ENCODE data around the gene AKAP13. TPM values are rescaled to one million over a fixed set of nuclear protein-coding genes. Genes with fewer than 3 reads are reported as not detected.

AKAP13 gene
- total RNA-seq, 1 donor from 2014 or later = 284 TPM

DNA sequence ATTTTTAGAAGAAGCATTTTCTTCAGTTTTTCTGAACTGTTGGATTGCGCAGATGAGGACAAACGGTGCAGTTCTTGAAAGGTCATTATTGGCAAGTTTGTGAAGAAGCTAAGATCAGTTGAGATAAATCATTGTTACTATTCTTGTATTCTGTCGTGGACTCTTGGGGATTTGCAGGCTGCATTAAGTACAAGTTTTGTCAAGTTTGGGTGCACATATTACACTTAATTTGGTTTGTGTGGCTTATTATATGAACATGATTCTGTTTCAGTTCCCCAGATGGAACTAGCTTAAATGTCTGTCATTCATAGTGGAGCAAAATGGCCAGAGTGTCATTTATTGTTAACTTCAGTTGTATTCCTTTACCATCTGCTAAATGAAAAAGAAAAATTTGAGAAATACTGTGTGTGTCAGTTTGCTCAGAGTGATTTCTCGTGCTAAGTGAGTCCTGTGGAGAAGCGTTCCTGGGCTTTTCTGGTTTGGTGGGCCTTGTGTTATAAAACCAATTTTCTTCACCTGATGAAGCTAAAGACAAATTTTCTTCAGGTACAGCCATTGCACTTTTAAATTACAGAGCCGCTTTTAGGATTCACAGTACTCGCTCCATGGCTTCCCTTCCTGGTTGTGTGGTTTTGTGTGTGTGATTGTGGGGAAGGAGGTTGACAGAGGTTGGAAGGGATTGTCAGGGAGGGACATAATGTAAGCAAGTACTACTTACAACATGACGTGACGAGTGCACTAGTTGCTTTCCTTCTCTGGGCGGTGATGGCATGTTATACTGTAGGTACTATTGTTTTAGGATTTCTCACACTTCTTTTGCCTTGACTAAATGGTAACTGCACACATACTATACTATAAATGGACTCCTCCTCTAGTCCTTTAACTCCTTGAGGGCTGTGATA lies 1.7 kb downstream of the AKAP13 start:
- no peak for DNase-seq
- no peak for ATAC-seq
- intact Hi-C loops (cut with micrococcal nuclease) = no loop called here

DNA sequence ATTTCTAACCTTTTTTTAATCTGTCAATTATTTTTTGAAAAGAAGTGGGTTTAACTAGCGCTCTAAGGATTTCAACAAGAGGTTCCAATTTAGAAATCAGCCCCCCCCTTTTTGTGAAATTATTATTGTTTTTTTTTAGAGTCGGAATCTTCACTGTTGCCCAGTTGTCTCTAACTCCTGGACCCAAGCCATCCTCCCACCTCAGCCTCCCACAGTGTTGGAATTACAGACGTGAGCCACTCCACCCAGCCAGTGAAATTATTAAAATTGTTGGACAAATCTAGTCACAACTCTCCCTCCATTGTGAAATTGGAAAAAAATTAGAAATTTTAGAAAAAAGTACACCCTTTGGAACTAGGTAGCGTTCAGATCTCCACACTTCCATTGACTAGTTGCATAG lies 2.5 kb downstream of the AKAP13 start:
- intact Hi-C loops (cut with micrococcal nuclease) = no loop called here
- ATAC-seq (no peak), DNase-seq (no peak)

- intact Hi-C loops (cut with micrococcal nuclease) = no loop called here
- ATAC-seq = no peak
- DNase-seq = no peak
Observed at GRCh38 chr15:85383470-85384148, 3.2 kb downstream of the AKAP13 start.

- ATAC-seq (no peak), DNase-seq (no peak)
- intact Hi-C loops (cut with micrococcal nuclease) = no loop called here
Observed at GRCh38 chr15:85386261-85386660, 5.9 kb downstream of the AKAP13 start.

GRCh38 chr15:85388566-85389305 lies 8.3 kb downstream of the AKAP13 start:
- peak; percentile 9 for ATAC-seq
- intact Hi-C loops (cut with micrococcal nuclease) = no loop called here
- no peak for DNase-seq

DNA sequence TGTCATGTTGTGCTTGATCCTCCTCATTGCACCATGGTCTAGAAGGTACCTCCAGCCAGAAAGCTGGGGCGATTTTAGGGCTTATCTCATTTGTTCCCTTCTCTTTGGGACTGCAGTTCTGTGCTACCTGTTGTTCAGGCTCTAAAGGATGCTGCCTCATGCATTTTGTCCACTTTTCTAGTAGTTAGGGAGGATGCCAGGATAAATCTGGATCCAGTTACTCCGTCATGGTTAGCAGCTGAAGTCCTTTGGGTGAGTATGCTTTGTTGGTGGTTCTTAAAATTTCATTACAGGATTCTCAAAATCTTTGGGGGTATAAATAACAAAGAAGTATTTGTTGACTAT lies 8.9 kb downstream of the AKAP13 start:
- DNase-seq (no peak), ATAC-seq (no peak)
- intact Hi-C loops (cut with micrococcal nuclease) = no loop called here

DNA sequence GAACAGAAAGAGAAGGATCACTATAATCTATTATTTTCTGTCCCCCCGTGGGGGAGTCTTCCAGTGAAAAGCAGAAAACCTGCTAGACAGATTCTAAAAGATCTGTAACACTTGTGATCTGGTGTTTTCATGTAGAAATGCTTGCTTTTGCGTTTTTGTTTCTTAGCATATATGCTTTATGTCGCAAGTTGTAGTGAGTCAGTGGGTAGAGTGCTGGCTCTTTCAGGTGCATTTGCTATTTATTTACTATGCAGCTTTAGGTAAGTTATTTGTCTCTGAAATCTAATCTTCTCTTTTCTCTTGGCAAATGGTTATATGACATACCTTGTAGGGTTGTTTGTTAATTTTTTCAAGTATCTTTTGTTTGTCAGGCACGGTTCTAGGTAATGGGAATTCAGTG lies 9.4 kb downstream of the AKAP13 start:
- DNase-seq = no peak
- intact Hi-C loops (cut with micrococcal nuclease) = no loop called here
- no peak for ATAC-seq

DNA sequence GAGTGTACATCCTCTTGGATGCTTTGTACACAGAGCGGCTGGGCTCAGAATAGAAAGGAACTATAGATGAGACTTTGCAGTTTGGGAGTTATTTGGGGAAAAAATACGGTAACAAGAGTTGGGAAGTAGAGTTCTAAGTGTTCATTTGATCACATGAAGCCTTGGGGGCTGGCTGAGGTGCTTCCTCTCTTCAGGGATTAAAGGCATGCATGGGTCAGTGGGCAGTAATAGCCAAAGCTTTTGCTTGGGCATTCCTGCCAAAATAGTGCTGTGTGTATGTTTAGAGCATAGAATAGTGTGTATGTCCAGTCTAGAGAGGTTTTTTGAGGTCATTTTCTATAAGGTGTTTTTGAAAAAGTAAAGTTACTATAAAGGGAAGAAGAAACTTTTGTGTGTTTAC lies 12.8 kb downstream of the AKAP13 start:
- intact Hi-C loops (cut with micrococcal nuclease) = no loop called here
- DNase-seq (no peak), ATAC-seq (no peak)

DNA sequence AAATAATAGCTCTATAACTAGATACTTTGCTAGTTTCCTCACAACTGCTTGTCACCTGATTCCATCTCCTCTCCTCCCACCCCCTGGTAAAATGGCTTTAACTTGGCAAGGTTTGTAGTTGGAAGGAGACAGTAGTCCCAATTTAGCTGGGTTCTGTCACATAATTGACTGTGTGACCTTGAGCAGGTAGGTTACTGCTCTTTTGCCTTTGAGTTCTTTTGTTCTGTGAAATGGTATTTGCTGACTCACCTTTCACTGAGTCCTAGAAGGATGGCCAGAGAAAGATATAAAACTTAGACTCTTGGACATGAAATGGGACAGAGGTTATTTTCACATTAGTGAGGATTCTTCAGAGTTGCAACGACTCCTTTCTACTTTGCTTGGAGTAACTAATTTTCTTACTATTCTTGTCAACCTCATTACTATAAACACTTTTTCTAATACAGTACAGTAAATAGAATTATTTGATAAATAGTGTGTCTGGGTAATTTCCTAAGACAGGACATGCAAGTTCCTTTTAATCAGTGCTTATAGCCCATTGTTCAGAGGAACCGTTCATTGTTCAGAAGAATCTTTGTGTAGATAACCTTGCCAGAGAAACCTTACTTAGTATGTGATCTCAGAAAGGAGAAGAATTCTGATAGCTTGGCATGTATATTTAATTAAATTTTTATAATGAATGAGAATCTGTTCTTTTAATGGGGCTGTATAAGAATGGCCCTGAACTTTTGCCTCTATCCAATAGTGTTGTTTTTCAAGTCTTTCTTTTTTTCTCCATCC lies 14.3 kb downstream of the AKAP13 start:
- DNase-seq (no peak), ATAC-seq (peak; percentile 13)
- intact Hi-C loops (cut with micrococcal nuclease) = no loop called here

DNA sequence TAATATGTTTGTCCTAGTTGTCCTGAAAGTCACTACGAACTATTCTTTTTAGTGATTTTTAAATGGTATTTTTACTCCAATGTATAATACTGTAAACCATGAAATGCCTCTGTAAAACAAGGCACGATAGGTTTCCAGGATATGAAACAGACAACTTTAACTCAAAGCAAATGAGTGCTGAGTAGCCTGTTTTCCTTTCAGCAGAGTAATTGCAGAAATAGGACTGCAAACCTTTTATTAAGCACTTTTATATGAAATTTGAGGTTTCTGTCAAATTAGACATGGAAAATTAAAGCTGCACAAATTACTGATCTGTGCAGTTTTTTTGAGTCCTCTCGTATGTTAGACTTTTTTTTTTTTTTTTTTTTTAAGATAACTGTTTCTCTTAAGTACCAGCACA lies 16.2 kb downstream of the AKAP13 start:
- intact Hi-C loops (cut with micrococcal nuclease) = no loop called here
- DNase-seq (no peak), ATAC-seq (no peak)

DNA sequence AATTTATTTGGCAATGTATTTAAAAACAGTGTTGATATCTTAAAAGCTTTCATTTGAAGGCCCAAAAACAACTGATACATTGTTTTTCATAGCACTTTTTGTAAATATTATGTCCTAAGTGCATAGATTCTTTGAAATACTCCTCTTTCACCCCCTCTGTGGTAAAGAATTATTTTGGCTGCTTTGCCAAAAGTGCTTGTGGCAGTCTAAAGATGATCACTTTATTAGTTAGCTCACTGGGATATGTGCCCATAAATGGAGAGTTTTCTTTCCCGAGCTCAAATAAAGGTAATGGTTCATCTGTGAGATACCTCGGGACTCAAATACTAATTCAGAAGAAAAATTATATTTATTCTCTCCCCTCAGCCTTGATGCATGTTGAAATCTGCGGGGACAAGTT lies 16.7 kb downstream of the AKAP13 start:
- ATAC-seq (no peak), DNase-seq (no peak)
- intact Hi-C loops (cut with micrococcal nuclease) = no loop called here

DNA sequence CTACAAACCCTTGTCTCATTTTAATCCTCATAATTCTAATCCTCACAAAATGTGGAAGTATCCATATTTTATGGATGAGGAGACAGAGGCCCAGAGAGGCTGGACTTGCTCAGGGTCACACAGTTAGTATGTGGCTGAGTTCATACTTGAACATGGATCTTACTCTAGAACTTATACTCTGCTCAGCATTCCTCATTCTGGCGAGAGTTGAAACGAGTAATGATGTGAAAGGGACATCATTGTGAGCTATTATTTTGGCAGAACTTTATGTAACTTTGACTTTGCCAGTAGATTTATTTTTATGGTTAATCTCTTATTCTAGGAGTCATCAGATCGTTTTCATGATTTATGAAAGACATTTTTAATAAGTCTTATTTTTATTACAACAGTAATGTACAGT lies 17.5 kb downstream of the AKAP13 start:
- intact Hi-C loops (cut with micrococcal nuclease) = no loop called here
- ATAC-seq = peak; percentile 27

DNA sequence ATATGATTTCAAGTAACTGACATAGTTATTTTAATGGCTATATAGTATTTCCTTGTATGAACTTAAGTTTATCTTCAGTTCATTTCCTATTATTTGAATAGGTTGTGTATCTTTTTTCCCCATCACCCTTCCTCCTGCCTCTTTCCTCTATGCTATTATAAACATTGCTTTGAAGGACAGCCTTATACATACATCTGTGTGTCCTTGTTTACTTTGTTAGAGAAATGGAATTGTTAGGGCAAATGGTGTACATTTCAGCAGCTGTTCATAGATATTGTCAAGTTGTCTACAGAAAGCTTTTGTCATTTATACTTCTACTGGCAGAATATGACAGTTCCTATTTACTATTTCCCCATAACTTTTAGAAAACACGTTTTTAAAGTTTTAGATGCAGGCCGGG lies 18.4 kb downstream of the AKAP13 start:
- intact Hi-C loops (cut with micrococcal nuclease) = no loop called here
- ATAC-seq (no peak), DNase-seq (no peak)

More for the DNA sequence above, 17.5 kb downstream of the AKAP13 start:
- DNase-seq = no peak

GRCh38 chr15:85399627-85400026 lies 19.2 kb downstream of the AKAP13 start:
- DNase-seq (no peak), ATAC-seq (no peak)
- intact Hi-C loops (cut with micrococcal nuclease) = no loop called here

GRCh38 chr15:85400606-85401005 lies 20.2 kb downstream of the AKAP13 start:
- intact Hi-C loops (cut with micrococcal nuclease) = no loop called here
- ATAC-seq (no peak), DNase-seq (no peak)

- DNase-seq (no peak), ATAC-seq (no peak)
- intact Hi-C loops (cut with micrococcal nuclease) = no loop called here
Observed at GRCh38 chr15:85401108-85401774, 20.8 kb downstream of the AKAP13 start.

DNA sequence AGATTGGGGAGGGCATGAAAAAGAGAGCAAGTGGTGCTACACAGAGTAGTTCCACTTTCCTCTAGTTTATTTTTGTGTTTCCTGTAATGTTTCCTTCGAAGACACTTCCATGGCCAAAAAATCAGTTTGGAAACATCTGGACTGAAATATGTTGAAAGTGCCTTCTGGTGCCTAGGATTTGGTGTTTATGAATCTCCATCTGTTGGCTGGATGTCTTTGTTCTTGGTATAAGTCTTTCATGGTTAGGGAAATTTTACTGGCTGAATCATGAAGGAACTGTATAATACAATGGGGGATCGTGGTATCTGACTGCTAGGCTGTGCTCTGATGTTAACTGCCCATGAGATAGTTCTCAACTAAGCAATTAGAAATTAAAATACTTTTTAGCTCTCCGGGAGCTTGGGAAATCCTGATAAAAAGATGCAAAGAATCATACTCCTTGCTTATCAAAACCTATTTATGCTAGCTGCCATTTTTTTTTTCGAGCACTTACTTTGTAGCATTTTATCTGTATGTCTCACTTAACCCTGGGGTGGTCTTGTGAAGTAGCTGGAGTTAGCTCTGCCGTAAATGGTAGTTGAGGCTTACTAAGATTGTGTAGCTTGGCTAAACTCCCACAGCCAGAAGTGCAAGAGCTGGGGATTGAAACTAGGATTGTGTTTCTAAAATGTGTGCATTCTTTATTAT lies 21.9 kb downstream of the AKAP13 start:
- DNase-seq (no peak), ATAC-seq (peak; percentile 44)
- intact Hi-C loops (cut with micrococcal nuclease) = no loop called here

DNA sequence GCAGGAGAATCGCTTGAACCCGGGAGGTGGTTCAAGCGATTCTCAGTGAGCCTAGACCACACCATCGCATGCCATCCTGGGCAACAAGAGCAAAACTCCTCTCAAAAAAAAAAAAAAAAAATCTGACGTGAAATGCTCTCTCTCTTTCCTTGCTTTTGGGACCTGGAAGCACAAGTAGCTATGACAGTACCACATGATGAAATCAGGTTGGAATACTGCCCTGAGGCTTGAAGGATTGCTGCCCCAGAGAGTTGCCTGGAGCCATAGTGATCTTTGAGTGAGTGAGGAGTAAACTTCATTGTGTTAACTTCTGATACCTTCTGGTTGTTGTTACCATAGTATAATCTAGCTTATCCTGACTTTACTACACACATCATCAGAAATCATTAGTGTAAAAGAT lies 23.3 kb downstream of the AKAP13 start:
- peak; percentile 71 for ATAC-seq
- intact Hi-C loops (cut with micrococcal nuclease) = no loop called here

More for the DNA sequence above, 23.3 kb downstream of the AKAP13 start:
- no peak for DNase-seq

Measured in left ventricle myocardium superior (tissue), 1 donor.